IPS DF 19.7 (cell line): ENCODE results near the gene ARPP19.
"Not testable (repeated sequence)": the region's sequence is repeated elsewhere in the genome, so short reads cannot be mapped to it uniquely, and the experiment has no call there.

Experiments used
- DNase-seq: peaks from one replicate; pipeline ENCODE4 v3.0.0-alpha.2; 2013; ENCODE audit warnings: low read depth, low spot score

The ARPP19 gene

GRCh38 chr15:52551762-52552161, 17.1 kb downstream of the ARPP19 start:
- no peak for DNase-seq

GRCh38 chr15:52551186-52551585, 17.6 kb downstream of the ARPP19 start:
- DNase-seq = not testable (repeated sequence)

- no peak for DNase-seq
Measured at GRCh38 chr15:52546031-52546751, 22.6 kb downstream of the ARPP19 start.

- DNase-seq = no peak
Measured at GRCh38 chr15:52540374-52541012, 28.3 kb downstream of the ARPP19 start.

GRCh38 chr15:52537459-52537858, 31.4 kb downstream of the ARPP19 start:
- no peak for DNase-seq

- DNase-seq = no peak
Measured at GRCh38 chr15:52532427-52532826, 36.4 kb downstream of the ARPP19 start.

- no peak for DNase-seq
Measured at GRCh38 chr15:52529940-52530339, 38.9 kb downstream of the ARPP19 start.

- DNase-seq = no peak
Measured at GRCh38 chr15:52529341-52529924, 39.4 kb downstream of the ARPP19 start.

GRCh38 chr15:52528564-52529340, 40.1 kb downstream of the ARPP19 start, which contains the start of gene MYO5A:
TSS of gene MYO5A (minus strand) at chr15:52528880. CDS start at chr15:52528806, 74 bp downstream.
- DNase-seq = no peak

GRCh38 chr15:52527911-52528563, 40.8 kb downstream of the ARPP19 start:
- no peak for DNase-seq

- no peak for DNase-seq
Measured at GRCh38 chr15:52527196-52527910, 41.5 kb downstream of the ARPP19 start.

- no peak for DNase-seq
Measured at GRCh38 chr15:52524223-52525136, 44.4 kb downstream of the ARPP19 start.

- DNase-seq = no peak
Measured at GRCh38 chr15:52523647-52524046, 45.2 kb downstream of the ARPP19 start.

GRCh38 chr15:52523192-52523591, 45.6 kb downstream of the ARPP19 start:
- no peak for DNase-seq

GRCh38 chr15:52521682-52522081, 47.1 kb downstream of the ARPP19 start:
- DNase-seq = no peak

- DNase-seq = no peak
Measured at GRCh38 chr15:52520421-52520820, 48.4 kb downstream of the ARPP19 start.

GRCh38 chr15:52518487-52519371, 50.1 kb downstream of the ARPP19 start:
- no peak for DNase-seq

- DNase-seq = no peak
Measured at GRCh38 chr15:52517014-52517413, 51.8 kb downstream of the ARPP19 start.

- no peak for DNase-seq
Measured at GRCh38 chr15:52515343-52515742, 53.5 kb downstream of the ARPP19 start.
